ENCODE measurements around the gene PRR33. TPM values are rescaled to one million over a fixed set of nuclear protein-coding genes. Genes with fewer than 3 reads are reported as not detected.

Gene PRR33
- total RNA-seq, 1 experiment from 2014 or later, result not detected

GRCh38 chr11:1937616-1938342, 46.1 kb upstream of the PRR33 start:
- ChIA-PET RAD21 (ENCODE audit: low non-redundant PET in 1 of 2, low total read pairs in 2 of 2, uncharacterized antibody in 2 of 2, unreplicated experiment in 2 of 2) (no interaction called here), POLR2A (no interaction called here), CTCF (no interaction called here)
- H3K4me1 ChIP-seq (ENCODE audit: control insufficient read depth in 1 of 2, insufficient read depth in 2 of 2, low read length in 2 of 2), result peaks cover 0 to 3% of the 10 kb centered on the region in 2 experiments; a peak in 1 of 4 replicates
- DNase-seq (ENCODE audit: low read depth, low spot score), result no peak
- ATAC-seq, result no peak
- H3K27ac ChIP-seq (ENCODE audit: low read depth, low read length), result no peak overlapping the region
- no peaks in the 10 kb centered on the region for H3K79me2 ChIP-seq (ENCODE audit: insufficient read depth, low read length)
- no peak overlapping the region for H3K9ac ChIP-seq (ENCODE audit: low read length)
- H3K9me3 ChIP-seq (ENCODE audit: control insufficient read depth in 1 of 2, insufficient read depth in 1 of 2, low read depth in 1 of 2, low read length in 2 of 2), result no peaks in the 10 kb centered on the region
- H3K36me3 ChIP-seq (ENCODE audit: control insufficient read depth in 1 of 2, insufficient read depth in 2 of 2, low read length in 2 of 2), result no peaks in the 10 kb centered on the region
- H3K4me3 ChIP-seq (replicated peaks in 1 of 2; ENCODE audit: low read depth in 1 of 2, low read length in 2 of 2), result no peak overlapping the region
- no TSS peak for BruUV-seq (replicated peaks)
- intact Hi-C loops (cut with micrococcal nuclease), result no loop called here
- H4K20me1 ChIP-seq (ENCODE audit: insufficient read depth), result no peaks in the 10 kb centered on the region
- no peak overlapping the region for H2AFZ ChIP-seq (ENCODE audit: low read depth, low read length, poor library complexity, severe bottlenecking)
- TF ChIP-seq ZNF274 (IDR thresholded peaks at IDR 0.05; ENCODE audit: low read depth, low read length), result no peak
- H3K9me2 ChIP-seq (ENCODE audit: insufficient read depth), result no peaks in the 10 kb centered on the region
- H3K27me3 ChIP-seq (ENCODE audit: insufficient read depth, low read length), result no peaks in the 10 kb centered on the region
- no peak overlapping the region for H3K4me2 ChIP-seq (ENCODE audit: low read length)

GRCh38 chr11:1936781-1937615, 45.3 kb upstream of the PRR33 start:
- Histone ChIP-seq H3K4me2 (ENCODE audit: low read length) (no peak overlapping the region), H3K4me3 (replicated peaks in 1 of 2; ENCODE audit: low read depth in 1 of 2, low read length in 2 of 2) (no peak overlapping the region), H3K27me3 (ENCODE audit: insufficient read depth, low read length) (no peaks in the 10 kb centered on the region), H3K9ac (ENCODE audit: low read length) (no peak overlapping the region), H2AFZ (ENCODE audit: low read depth, low read length, poor library complexity, severe bottlenecking) (no peak overlapping the region), H3K27ac (ENCODE audit: low read depth, low read length) (no peak overlapping the region), H3K79me2 (ENCODE audit: insufficient read depth, low read length) (no peaks in the 10 kb centered on the region), H3K36me3 (ENCODE audit: control insufficient read depth in 1 of 2, insufficient read depth in 2 of 2, low read length in 2 of 2) (no peaks in the 10 kb centered on the region), H3K4me1 (ENCODE audit: control insufficient read depth in 1 of 2, insufficient read depth in 2 of 2, low read length in 2 of 2) (no peaks in the 10 kb centered on the region), H4K20me1 (ENCODE audit: insufficient read depth) (no peaks in the 10 kb centered on the region), H3K9me2 (ENCODE audit: insufficient read depth) (no peaks in the 10 kb centered on the region), H3K9me3 (ENCODE audit: control insufficient read depth in 1 of 2, insufficient read depth in 1 of 2, low read depth in 1 of 2, low read length in 2 of 2) (no peaks in the 10 kb centered on the region)
- no peak for DNase-seq (ENCODE audit: low read depth, low spot score)
- intact Hi-C loops (cut with micrococcal nuclease), result no loop called here
- RAD21 ChIA-PET (ENCODE audit: low non-redundant PET in 1 of 2, low total read pairs in 2 of 2, uncharacterized antibody in 2 of 2, unreplicated experiment in 2 of 2), result no interaction called here
- CTCF ChIA-PET, result no interaction called here
- BruUV-seq (replicated peaks), result no TSS peak
- POLR2A ChIA-PET, result no interaction called here
- no peak for ATAC-seq
- TF ChIP-seq CTCF (IDR thresholded peaks at IDR 0.05 in 2 of 3, conservative IDR thresholded peaks at IDR 0.05 in 1 of 3; ENCODE audit: borderline replicate concordance in 1 of 3, insufficient read depth in 1 of 3, low read depth in 2 of 3, low read length in 2 of 3) (no peak), SIN3A (IDR thresholded peaks at IDR 0.05; ENCODE audit: low read depth) (no peak), EGR1 (IDR thresholded peaks at IDR 0.05; ENCODE audit: low read depth) (no peak), EZH2phosphoT487 (IDR thresholded peaks at IDR 0.05; ENCODE audit: borderline replicate concordance) (no peak), POLR2A (IDR thresholded peaks at IDR 0.05; ENCODE audit: borderline replicate concordance, extremely low read depth, insufficient read depth, insufficient read length) (no peak), POLR2AphosphoS5 (IDR thresholded peaks at IDR 0.05; ENCODE audit: low read depth, low read length) (no peak), FOSL1 (IDR thresholded peaks at IDR 0.05; ENCODE audit: low read depth) (no peak), ELF1 (IDR thresholded peaks at IDR 0.05; ENCODE audit: borderline replicate concordance, low read depth) (no peak), REST (IDR thresholded peaks at IDR 0.05; ENCODE audit: low read depth) (no peak), SRF (IDR thresholded peaks at IDR 0.05; ENCODE audit: low read depth) (no peak), RAD21 (IDR thresholded peaks at IDR 0.05; ENCODE audit: low read depth) (no peak), TCF7L2 (IDR thresholded peaks at IDR 0.05; ENCODE audit: borderline replicate concordance, extremely low read depth, insufficient read depth, insufficient read length) (no peak)
